HG02884 (cell line): Measurements from ENCODE around the gene CORO2B.
"Not testable (repeated sequence)": the region's sequence is repeated elsewhere in the genome, so short reads cannot be mapped to it uniquely, and the experiment has no call there.

Experiments used
- ATAC-seq: cut with Tn5 transposase; IDR thresholded peaks from one replicate; pipeline ENCODE4 v1.9.1; 2021; ENCODE audit warnings: mild to moderate bottlenecking, moderate library complexity; ENCODE audit not compliant: unreplicated experiment

Gene CORO2B

DNA sequence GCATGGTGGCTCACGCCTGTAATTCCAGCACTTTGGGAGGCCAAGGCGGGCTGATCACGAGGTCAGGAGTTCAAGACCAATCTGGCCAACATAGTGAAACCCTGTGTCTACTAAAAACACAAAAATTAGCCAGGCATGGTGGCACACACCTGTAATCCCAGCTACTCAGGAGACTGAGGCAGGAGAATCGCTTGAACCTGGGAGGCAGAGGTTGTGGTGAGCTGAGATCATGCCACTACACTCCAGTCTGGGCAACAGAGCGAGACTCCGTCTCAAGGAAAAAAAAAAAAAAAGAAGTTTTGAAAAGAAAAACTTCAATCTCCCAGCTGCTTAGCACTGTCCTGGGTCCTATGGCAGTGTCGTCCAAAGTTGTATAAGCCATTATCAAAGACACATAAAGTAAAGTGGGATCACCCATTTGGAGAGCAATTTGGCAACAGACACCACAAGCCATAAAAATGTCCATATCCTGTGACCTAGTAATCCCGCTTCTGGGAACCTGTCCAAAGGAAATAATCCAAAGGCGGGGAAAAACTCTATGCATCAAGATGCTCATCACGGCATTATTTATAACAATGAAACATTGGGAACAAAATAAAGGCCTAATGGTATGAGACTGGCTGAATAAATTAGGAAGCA, 26.2 kb downstream of the CORO2B start:
- ATAC-seq = not testable (repeated sequence)

GRCh38 chr15:68606375-68606774, 27.6 kb downstream of the CORO2B start:
- ATAC-seq = no peak

- ATAC-seq = no peak
These were observed 29.5 kb downstream of the CORO2B start for GRCh38 chr15:68608206-68608843.

DNA sequence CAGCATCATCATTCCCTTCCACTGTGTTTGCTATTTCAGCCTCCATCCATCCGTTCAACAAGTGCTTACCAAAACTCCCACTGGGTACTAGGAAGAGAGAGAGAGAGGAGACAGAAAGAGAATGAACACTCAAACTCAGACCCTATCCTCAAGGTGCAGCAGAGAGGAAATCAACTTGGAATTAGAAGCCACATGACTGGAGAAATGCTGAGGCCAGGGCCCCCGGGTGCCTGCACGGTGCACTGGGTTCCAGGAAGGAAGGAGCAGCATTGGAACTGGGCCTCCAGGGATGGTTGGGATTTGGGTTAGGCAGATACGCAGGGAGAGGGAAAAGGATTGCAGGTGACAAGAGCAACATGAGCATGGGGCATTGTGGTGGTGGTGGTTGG, 30.0 kb downstream of the CORO2B start:
- no peak for ATAC-seq

- ATAC-seq = no peak
These were observed 30.8 kb downstream of the CORO2B start for GRCh38 chr15:68609629-68610028.

DNA sequence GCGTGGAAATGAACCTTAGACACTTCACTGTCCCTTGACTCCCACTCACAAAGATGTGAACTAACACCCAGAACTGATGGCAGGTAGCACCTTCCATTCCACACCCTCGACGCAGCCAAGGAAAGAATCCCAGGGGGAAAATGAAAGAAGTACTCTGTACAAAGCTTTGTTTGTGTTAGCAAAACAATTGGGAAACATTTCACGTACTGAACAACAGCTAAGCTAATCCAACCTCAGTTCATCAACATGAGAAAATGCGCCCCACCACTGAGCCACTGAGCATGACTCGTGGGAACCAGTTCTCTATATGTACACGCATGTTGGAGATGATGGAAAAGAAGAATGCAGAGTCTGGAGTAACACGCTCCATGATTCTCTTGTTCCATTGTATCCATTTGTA, 32.0 kb downstream of the CORO2B start:
- ATAC-seq = no peak

DNA sequence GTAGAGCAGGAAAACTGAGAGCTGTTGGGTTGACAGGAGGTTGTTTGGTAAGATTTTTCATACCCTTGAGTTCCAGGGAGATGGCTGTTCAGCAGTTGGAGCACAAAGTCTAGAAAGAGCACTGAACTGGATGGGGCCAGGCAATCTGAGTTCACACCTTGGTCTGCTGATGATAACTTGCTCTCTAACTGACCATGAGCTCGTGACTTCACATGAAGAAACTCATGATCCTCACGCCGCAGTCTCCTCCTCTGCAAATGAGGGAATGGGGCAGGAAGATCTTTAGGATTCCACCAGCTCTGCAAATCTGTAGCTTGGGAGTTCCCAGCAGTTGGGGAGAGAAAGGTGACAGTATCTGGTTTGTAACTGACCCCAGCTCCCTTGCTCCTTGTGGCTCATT, 33.7 kb downstream of the CORO2B start:
- no peak for ATAC-seq

DNA sequence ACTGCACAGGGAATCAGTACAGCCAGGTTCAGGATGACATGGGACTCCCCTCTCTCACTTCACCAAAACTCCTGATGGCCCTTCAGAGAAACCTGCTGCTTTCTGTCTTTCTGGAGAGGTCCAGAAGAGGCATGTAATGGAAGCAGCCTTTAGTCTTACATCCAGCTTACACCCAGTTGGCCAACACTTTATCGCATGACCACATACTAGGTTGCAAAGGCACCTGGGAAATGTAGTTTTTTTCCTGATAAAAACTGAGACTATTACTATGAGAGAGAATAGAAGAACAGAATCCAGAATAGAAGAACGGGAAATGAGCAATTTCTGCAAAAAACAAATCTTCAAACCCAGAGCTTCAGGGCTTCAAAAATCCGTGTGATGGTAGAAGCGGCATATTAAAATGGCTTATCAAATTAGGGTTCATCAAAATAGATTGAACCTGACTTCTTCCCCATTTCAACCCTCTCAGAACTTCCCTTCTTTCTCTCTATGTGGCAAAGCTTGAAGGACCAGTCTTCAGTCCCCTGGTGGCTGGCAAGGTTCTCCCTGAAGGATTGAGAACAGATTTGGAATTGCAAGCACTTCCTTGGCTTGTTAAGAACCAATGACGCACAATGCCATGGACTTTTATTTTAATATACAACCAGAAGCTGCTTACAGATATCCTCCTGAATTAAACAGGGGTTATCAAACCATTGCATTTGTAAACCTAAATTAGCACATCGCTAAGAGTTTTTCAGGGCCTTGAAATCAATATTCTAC, 34.4 kb downstream of the CORO2B start:
- no peak for ATAC-seq

DNA sequence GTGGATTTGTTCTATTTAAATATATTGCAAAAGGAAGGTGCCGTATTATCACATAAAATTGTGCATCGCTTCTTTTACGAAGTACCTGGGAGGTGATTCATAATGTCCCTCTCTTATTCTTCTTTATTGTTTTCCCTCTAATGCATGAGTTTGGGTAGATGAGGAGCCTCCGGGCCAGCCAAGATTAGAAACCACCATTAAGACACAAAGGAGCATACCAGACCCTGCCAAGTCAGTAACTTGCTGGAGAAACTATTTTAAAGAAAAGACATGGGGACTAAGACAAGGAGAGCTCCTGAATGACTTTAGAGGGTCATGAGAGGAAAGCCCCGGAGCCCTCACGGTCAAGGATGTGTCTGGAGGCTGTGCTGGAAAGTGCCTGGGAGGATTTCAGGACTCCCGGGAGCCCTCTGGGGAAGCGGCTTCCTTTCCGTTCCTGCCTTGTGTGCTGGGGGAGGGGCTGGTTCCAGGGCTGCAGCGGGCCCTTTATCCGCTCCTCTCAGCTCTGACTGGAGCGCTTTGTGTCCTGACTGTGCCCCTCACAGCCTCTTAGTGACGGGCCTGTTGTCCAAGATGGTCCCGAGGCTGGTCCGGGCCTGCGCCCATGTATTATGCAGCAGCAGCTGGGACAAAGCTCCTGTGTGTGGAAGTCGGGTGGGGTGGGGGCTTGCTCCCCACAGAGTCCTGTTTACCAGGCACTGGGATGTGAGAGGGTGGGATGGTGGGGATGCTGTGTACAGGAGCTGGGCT, 35.7 kb downstream of the CORO2B start:
- ATAC-seq = no peak

DNA sequence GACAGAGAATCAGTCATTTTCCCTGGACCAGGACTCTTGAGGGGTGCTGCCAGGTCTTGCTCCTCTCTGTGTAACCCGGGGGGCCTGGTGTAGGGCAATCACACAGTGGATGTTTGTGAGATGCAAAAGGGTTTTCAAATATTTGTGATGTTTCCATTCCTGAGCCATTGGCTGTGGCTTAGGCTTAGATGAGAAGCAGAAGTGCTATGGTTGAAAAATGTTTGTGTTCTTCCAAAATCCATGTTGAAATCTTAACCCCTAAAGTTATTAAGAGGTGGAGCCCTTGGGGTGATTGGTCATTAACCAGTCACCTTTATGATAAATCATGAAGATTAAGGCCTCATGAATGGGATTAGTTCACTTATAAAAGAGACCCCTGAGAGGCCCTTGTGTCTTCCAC, 36.5 kb downstream of the CORO2B start:
- no peak for ATAC-seq

DNA sequence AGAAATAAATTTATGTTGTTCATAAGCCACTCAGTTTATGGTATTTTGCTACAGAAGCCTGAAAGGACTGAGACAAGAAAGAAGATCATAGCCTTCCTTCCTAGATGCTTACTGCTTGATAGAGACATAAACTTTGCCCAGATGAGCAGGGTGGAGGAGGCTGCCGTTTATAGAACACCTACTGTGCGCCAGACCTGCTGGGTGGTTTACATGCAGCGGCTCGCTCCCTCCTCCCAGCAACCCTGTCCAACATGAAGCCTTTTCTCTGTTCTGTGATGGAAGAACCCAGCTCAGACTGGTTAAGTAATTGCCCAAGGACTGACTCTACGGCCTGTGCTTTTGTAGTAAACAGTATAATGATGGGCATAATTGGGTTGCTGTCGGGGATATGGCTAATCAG, 37.0 kb downstream of the CORO2B start:
- no peak for ATAC-seq

- ATAC-seq = no peak
These were observed 37.6 kb downstream of the CORO2B start for GRCh38 chr15:68616397-68616796.

DNA sequence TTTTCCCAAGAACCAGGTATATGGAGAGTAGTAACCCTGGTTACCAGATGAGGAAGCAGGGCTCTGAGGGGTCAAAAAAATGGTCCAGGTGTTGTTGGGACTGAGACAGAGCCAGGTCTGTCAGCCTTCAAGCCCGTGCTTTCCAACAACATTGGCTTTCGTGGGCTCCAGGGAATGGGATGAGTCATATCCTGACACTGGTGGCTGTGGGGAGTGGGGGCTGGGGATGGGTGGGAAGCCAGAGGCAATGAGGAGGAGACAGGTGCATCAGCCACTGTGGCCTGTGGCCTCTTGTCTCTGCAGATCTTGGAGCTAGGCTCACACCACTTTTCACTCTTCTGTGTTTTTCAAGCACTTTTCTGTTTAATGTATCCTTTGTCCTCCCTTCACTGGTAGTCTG, 38.2 kb downstream of the CORO2B start:
- no peak for ATAC-seq

GRCh38 chr15:68617777-68618176, 39.0 kb downstream of the CORO2B start:
- ATAC-seq = no peak

- no peak for ATAC-seq
These were observed 39.6 kb downstream of the CORO2B start for GRCh38 chr15:68618394-68618793.

GRCh38 chr15:68618908-68619698, 40.3 kb downstream of the CORO2B start:
- no peak for ATAC-seq

- no peak for ATAC-seq
These were observed 42.1 kb downstream of the CORO2B start for GRCh38 chr15:68620721-68621527.

- no peak for ATAC-seq
These were observed 42.7 kb downstream of the CORO2B start for GRCh38 chr15:68621535-68621934.

- ATAC-seq = no peak
These were observed 44.6 kb downstream of the CORO2B start for GRCh38 chr15:68623301-68623892.
